ENCODE data around the gene SELENOW.
"Not testable (repeated sequence)": the region's sequence is repeated elsewhere in the genome, so short reads cannot be mapped to it uniquely, and the experiment has no call there.

SELENOW gene

DNA sequence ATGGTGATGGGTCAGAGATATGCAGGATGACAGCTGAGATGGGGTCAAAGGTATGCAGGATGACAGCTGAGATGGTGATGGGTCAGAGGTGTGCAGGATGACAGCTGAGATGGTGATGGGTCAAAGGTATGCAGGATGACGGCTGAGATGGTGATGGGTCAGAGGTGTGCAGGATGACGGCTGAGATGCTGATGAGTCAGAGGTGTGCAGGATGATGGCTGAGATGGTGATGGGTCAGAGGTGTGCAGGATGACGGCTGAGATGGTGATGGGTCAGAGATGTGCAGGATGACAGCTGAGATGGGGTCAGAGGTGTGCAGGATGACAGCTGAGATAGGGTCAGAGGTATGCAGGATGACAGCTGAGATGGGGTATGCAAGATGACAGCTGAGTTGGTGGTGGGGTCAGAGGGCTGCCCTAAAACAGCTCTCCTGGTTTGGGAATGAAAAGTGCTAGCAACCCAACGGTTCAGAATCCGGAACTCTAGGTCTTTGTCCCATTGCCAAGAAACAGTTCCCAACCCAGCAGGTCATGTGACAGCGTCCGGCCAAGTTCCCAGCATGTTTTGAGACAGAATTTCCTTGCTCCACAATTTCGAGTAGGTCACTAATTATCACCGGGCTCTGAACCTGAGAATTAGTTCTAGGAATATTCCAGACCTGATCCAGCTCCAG is 3.2 kb downstream of the SELENOW start:
- in situ Hi-C loops (cut with MboI; ENCODE audit: low sequenced_read_pairs) = no loop called here

DNA sequence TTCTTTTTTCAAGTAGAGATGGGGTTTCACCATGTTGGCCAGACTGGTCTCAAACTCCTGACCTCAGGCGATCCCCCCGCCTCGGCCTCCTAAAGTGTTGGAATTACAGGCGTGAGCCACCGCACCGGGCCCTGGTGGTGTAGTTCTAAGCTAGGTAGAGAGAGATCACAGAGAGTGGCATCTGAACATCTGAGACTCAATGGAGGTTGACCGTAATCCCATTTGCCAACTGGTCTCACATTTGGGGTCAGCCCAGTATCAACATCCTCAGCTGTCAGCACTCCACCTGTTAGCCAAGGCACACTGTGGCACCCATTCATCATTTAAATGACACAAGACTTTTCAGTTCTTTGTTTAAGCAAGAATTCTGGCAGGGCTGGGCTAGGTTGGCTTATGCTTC is 8.1 kb downstream of the SELENOW start:
- in situ Hi-C loops (cut with MboI; ENCODE audit: low sequenced_read_pairs) = no loop called here

DNA sequence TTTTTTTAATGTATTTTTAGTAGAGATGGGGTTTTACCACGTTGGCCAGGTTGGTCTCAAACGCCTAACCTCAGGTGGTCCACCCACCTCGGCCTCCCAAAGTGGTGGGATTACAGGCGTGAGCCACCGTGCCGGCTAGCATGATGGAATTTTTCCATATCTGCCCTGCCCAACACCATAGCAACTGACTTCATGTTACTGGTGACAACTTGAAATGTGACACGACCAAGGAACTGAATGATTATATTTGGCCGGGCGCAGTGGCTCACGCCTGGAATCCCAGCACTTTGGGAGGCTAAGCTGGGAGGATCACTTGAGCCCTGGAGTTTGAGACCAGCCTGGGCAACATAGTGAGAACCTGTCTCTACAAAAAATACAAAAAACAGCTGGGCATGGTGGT is 8.8 kb downstream of the SELENOW start:
- in situ Hi-C loops (cut with MboI; ENCODE audit: low sequenced_read_pairs) = not testable (repeated sequence)

DNA sequence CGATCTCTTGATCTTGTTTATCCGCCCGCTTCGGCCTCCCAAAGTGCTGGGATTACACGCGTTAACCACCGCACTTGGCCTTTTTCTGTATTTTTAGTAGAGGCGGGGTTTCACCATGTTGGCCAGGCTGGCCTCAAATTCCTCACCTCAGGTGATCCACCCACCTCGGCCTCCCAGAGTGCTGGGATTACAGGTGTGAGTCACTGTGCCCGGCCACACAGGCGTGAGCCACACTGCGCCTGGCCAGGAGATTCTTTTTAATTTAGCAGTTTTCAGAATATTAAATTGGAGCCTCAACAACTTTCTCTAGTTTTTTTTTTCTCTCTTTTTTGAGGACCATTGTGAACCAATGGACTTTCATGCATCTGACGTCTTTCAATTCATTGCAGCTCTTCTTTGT is 11.3 kb downstream of the SELENOW start:
- in situ Hi-C loops (cut with MboI; ENCODE audit: low sequenced_read_pairs) = not testable (repeated sequence)

DNA sequence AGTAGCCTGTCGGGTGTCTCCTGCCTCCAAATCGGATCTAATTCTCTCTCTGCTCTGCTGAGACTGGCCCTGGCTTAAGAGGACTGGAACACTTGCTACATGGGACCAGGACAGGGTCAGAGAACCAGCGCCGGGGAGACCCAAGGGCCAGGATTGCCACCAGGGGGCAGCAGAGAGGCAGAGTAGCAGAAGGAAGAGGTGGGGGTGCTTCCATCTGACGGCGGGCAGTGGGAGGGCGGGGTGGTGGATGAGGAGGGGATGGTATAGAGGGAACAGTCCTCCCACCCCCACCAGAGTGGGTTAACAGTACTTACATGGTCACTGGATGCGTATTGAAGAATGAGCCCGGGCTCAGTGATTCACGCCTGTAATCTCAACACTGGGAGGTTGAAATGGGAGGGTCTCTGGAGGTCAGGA is 11.9 kb downstream of the SELENOW start:
- in situ Hi-C loops (cut with MboI; ENCODE audit: low sequenced_read_pairs) = no loop called here

DNA sequence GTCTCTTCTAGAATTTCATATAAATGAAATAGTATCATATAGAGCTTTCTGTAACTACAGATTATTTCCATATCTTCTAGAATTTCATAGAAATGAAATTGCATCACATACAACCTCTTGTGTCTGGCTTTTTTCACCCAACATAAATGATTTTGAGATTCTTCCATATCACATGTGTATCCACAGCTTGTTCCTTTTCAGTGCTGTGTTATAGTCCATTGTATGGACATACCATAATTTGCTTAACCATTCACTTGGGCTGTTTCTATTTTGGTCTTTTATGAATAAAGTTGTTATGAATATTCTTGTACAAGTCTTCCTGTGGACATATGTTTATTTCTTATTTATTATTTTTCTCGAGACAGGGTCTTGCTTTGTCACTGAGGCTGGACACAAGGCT is 14.1 kb downstream of the SELENOW start:
- in situ Hi-C loops (cut with MboI; ENCODE audit: low sequenced_read_pairs) = no loop called here

DNA sequence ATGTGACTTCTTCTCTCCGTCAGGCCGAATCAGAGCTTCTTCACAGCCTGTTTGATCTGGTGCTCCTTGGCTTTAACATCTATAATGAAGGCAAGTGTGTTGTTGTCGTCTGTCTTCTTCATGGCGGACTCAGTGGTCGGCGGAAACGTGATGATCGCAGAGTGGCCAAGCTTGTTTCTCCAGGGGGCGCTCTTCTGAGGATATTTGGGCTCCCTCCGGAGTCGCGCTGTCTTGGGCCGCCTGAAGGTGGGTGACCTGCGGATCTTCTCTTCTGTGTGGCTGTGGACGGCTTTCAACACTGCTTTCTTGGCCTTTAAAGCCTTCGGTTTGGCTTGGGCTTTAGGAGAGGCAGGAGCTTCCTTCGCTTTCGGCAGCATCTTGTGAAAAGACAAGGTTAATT is 16.0 kb downstream of the SELENOW start:
- in situ Hi-C loops (cut with MboI; ENCODE audit: low sequenced_read_pairs) = no loop called here

DNA sequence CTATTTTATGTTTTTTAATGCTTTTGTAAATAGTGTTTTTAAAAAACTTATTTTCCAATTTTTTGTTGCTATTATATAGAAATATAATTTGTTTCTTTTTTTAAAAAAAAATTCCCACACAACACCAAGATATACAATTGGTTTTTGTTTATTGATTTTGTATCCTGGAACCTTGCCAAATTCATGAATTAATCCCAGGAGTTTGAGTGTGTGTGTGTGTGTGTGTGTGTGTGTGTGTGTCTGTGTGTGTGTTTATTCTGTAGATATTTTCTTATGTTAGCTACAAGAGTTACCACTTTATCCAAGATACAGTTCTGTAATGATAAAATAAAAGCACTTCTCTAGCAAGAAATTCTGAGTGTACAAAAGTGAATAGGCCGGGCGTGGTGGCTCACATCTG is 18.3 kb downstream of the SELENOW start:
- in situ Hi-C loops (cut with MboI; ENCODE audit: low sequenced_read_pairs) = no loop called here

DNA sequence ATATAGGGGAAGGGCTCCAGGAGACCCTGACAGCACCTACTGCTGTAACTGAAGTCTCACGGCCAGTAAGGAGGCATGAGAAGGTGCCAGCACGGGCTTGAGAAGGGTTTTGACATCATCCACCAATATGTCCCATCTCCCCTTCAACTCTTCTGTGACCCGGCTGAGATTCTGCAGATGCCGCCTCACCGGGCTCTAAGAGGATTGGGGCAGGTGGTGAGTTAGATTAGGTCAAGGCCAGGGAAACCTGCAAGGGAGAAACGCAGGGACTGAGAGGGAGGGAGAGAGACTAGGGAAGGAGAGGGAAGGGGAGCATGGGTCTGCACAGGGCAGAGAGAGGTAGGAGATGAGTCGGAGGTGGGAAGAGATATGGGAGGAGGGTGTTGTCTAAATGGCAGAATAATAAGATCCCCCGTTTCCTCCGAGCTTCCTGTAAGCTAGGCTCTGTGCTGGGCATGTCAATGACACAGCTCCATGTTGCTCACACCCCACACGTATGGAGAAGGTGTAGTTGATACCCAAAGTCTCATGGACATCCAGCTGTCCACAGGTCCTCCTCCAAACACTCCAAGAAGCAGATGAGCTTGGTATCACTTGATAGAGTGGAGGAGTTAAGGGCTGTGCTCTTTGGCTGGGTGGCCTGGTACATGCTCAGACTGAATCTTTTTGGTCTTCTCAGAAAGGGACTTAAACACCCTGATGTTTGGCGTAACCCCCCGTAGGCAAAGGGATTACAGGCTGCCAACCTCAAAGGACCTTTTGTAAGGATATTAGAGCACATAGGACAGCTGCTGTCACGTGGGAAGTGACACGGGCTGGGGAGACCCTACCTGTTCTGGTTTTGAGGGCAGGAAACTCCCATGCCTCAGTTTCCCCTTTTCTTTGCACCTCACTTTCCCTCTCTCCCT is 19.7 kb downstream of the SELENOW start:
- in situ Hi-C loops (cut with MboI; ENCODE audit: low sequenced_read_pairs) = no loop called here

DNA sequence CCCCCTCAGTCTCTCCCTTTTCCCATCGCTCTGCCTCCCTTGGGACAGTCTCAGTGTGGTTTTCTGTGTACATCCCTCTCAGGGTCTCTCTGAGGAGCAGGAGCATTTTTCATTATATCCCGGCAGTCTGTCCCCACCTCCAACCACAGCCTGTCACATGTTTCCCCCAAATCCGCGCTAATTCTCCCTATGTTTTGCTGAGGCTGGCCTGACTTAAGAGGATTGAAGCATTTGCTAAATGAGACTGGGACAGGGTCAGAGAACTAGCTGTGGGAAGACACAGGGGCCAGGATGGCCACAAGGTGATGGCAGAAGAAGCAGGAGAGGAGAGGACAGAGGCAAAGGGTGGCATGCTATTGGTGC is 20.4 kb downstream of the SELENOW start:
- in situ Hi-C loops (cut with MboI; ENCODE audit: low sequenced_read_pairs) = no loop called here

DNA sequence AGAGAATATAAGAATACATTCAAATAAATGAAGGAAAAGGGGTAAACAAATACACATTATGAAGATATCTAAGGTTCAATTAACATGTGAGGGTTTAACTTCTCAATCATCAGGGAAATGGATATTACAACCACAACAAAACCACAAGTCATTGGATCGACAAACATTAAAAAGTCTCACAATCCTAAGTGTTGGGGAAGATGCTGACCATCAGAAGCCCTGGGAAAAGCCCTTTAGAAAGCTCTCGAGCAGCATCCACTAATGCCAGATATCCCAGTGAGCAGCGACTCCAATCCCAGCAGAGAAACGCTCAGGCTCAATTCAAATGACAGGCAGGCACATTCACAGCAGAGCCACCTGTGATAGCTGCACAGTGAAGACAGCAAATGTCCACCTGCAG is 22.8 kb downstream of the SELENOW start:
- in situ Hi-C loops (cut with MboI; ENCODE audit: low sequenced_read_pairs) = no loop called here

DNA sequence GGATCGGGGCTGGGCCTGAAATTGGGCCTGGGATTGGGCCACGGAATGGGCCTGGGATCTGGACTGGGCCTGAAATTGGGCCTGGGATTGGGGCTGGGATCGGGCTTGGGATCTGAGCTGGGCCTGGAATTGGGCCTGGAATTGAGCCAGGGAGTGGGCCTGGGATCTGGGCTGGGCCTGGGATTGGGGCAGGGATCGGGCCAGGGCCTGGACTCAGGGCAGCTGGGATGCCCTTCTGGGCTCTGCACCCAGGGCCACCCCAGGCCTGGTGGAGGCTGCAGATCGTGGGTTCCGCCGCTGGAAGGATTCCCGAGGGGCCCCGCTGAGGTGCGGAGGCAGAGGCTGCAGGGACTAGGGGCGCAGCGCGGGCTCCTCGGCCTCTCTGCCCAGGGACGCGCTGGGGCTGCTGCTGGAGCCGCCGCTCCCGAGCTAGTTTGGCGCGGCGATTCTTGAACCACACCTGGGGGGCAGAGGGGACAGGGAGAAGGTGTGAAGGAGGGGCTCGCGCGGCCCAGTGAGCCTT is 24.1 kb downstream of the SELENOW start:
- in situ Hi-C loops (cut with MboI; ENCODE audit: low sequenced_read_pairs) = no loop called here

DNA sequence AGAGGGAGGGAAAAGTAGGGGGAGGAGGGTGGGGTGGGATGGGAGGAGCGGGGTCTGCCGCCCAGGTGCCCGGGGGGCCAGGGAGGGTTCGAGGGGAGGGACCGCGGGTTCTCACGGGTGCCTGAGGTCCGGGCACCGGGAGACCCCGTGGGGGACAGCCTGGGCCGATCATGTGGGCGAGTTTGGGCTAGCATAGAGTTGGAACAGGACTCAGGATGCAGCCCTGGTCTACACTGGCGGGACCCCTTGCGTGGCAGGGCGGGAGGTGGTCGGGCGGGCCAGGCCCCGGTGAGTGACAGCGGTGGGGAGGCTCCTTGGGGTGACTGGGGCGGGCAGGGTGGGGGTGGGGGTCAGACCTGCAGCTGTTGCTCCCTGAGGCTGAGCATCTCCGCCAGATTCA is 24.6 kb downstream of the SELENOW start:
- in situ Hi-C loops (cut with MboI; ENCODE audit: low sequenced_read_pairs) = not testable (repeated sequence)

DNA sequence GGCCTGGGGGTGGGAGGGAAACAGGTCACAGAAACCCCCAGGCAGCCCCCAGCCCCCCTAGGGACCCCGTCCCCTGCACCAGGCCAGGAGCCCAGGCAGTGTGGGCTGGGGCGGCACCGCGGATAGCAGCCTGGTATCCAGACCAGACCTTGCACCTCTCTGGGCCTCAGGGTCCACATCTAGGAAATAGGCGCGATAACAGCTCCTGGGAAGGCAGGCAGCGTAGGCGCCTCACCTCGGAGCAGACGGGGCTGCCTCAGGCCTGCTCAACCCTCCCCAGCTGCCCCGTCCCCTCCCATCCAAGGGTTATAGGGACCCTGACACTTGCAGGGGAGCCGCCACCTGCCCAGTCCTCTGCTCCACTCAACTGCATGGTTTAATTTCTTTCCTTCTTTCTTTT is 25.2 kb downstream of the SELENOW start:
- in situ Hi-C loops (cut with MboI; ENCODE audit: low sequenced_read_pairs) = not testable (repeated sequence)

DNA sequence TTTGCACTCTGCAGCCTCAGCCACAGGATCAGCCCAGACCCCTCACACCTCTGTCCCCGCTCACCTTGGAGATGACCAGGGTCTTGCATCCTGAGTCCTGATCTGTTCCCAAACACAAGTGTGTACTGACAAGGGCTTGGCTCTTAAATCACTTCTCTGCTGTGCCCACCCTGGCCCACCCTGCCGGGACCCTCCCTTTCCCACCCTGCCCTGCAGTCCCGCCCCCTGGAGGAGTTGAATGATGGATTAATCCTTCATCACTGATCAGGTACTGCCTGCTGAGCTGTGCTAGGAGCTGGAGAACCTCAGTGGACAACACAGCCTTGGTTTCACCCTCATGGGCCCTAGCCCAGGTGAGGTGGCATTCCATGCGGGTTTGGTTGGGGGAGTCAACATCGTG is 25.9 kb downstream of the SELENOW start, which contains the start of gene TPRX1:
TPRX1 (minus strand) TSS at position 101 of the 400 bp plus-strand sequence; CDS start at position 89, 12 bp downstream.
- in situ Hi-C loops (cut with MboI; ENCODE audit: low sequenced_read_pairs) = not testable (repeated sequence)

DNA sequence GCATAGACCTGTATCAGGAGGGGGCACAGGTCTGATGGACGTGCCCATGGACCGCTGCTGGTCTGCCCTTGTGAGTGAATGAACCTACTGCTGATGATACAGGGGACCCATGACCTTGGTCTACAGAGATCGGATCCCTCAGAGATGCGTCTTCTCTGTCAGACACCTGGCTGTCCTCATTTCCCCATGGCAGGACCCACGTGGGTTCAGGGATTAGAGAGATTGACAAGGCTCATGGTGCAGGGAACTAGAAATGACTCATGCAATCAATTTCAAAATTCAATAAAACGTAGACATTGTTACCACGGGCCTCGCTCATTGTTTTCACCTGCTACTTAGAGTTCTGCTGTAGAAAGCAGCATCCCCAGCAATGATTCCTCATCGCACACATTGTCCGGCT is 26.8 kb downstream of the SELENOW start:
- in situ Hi-C loops (cut with MboI; ENCODE audit: low sequenced_read_pairs) = no loop called here

DNA sequence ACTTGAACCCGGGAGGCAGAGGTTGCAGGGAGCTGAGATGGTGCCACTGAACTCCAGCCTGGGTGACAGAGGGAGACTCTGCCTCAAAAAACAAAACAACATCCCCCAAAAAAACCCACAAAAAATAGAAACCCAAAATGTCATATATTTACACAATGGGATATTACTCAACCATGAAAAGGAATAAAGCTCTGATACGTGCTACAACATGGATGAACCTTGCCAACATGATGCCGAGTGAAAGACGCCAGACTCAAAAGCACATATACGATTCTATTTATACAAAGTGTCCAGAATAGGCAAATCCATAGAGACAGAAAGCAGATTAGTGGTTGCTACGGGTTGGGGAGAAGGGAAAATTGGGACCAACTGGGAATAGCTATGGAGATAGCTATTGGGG is 27.9 kb downstream of the SELENOW start:
- in situ Hi-C loops (cut with MboI; ENCODE audit: low sequenced_read_pairs) = no loop called here

DNA sequence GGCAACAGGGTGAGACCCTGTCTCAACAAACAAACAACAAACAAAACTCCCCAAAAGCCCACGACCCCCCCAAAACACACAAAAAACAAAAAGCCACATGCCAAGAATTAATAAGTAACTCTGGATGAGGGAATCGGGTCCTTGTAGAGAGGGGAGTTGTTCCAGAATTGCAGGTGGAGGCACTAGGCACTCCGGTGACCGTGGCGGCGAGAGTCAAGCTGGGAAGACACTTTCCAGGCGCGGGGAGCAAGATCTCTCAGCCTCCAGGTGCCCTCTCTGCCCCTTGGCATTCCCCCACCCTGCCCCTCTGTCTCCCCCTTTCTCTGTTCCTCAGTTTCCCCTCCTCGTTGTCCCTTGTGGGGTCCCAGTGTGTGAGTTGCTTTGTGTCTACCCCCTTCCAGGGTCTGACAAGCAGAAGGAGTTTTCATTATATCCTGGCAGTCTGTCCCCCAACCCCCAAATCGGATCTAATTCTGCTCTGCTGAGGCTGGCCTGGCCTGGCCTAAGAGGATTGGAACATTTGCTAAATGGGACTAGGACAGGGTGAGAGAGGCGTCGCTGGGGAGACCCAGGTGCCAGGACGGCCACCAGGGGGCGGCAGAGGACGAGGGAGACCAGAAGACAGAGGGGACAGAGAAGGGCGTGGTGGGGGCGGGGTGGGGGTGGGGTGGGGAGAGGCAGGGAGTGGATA is 34.9 kb downstream of the SELENOW start:
- in situ Hi-C loops (cut with MboI; ENCODE audit: low sequenced_read_pairs) = no loop called here

DNA sequence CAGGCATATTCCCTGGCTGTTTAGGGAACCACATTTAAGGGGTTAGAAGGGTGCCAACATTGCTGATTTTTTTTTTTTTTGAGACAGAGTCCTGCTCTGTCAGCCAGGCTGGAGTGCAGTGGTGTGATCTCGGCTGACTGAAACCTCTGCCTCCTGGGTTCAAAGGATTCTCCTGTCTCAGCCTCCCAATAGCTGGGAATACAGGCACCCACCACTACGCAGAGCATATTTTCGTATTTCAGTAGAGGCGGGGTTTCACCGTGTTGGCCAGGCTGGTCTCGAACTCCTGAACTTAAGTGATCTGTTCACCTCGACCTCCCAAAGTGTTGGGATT is 35.5 kb downstream of the SELENOW start:
- in situ Hi-C loops (cut with MboI; ENCODE audit: low sequenced_read_pairs) = no loop called here

DNA sequence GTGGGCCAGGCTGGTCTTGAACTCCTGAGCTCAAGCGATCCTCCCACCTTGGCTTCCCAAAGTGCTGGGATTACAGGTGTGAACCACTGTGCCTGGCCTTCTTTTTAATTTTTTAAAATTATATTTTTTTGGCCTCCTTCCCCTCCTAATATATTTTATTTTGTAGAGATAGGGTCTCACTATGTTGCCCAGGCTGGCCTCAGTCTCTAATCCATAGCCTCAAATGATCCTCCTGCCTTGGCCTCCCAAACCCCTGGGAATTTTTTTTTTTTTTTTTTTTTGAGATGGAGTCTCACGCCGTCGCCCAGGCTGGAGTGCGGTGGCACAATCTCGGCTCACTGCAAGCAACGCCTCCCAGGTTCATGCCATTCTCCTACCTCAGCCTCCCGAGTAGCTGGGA is 37.8 kb downstream of the SELENOW start:
- in situ Hi-C loops (cut with MboI; ENCODE audit: low sequenced_read_pairs) = not testable (repeated sequence)

DNA sequence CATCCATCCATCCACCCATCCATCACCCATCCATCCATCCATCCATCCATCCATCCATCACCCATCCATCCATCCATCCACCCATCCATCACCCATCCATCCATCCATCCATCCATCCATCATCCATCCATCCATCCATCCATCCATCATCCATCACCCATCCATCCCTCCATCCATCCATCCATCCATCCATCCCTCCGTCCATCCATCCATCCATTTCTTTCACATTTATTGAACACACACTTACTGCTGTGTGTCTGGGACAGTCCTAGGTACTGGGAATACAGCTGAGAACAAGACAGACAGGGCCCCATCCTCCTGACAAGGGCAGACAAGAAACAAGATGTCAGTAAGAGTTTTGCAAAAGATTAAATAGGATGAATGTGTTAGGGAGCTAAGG is 39.7 kb downstream of the SELENOW start:
- in situ Hi-C loops (cut with MboI; ENCODE audit: low sequenced_read_pairs) = not testable (repeated sequence)

DNA sequence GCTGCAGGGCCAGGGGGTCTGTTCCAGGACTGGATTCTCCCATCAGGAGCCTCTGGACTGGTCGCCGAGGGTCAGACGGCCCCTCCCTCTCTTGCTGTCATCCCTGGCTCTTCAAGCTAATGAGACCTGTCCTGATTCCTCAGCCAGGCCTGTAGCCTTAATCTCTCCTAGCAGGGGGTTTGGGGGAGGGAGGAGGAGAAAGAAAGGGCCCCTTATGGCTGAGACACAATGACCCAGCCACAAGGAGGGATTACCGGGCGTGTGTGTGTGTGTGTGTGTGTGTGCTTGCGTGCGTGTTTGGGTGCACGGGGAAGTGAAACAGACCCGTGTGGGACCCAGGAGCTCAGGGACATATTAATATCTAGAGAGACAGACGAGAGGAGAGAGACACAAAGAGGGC is 41.4 kb downstream of the SELENOW start:
- in situ Hi-C loops (cut with MboI; ENCODE audit: low sequenced_read_pairs) = no loop called here
